Ammon's horn (tissue), 1 donor: ENCODE data around the gene DEDD.

Source experiments
- DNase-seq: peaks from one replicate; pipeline ENCODE4 v3.0.0-alpha.2; 2016; ENCODE audit warnings: low spot score

The DEDD gene

DNA sequence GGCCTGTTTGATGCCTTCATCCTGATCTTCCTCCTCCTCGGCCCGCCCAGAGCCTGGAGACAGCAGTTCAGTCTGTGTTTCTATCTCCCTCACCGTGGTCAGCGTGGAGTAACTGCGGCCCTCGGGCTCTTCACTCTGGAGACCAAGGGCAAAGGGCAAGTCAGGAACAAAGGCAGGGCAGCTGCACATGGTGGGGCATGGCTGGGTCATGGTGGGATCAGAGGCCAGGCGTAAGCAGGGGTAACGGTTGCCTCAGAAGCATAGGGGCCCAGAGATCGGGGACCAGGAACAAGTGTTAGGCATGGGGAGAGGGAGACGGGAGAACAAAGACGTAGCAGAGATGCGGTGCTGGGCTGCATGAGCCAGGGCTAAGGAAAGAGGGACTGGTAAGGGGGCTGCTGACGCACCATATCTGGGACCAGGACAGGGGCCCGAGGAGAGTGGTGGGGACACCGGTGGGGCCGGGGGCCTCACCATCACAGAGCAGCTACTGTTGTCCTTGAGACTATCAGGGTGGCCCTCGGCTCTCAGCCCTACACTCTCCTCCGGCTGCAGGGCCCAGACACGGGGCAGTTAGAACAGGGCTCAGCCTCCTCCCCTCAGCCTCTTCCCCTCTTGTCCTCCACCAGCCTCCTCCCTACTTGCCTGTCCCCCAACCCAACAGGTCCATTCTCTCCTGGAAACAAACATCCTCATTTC is 59.6 kb downstream of the DEDD start:
- DNase-seq: no peak

DNA sequence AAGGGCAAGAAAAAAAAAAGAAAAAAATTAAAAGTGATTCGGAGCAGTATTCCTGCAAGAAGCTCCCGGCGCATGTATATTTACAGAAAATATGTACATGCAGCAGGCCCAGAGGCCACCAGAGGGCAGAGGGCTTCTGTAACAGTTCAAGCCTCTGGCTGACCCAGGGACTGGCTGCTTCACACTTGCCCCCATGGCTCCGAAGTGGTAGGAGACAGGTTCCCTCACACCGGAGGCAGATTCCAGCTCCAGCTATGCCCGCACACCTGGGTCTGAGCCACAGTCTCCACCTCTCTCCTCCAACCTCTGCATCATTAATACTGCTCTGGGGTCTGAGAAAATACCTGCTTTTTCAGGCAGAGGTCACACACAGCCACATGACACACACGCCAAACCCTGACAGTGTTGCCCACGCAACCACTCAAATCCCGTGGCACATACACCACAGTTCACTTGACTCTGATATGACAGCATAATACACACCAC is 60.5 kb downstream of the DEDD start:
- DNase-seq: peak; percentile 39
